ENCODE measurements around the gene LIN37. TPM values are rescaled to one million over a fixed set of nuclear protein-coding genes. Genes with fewer than 3 reads are reported as not detected.

Gene LIN37
- total RNA-seq, 3 donors from 2014 or later, result 7.6 to 14.3 (median 8.6) TPM

DNA sequence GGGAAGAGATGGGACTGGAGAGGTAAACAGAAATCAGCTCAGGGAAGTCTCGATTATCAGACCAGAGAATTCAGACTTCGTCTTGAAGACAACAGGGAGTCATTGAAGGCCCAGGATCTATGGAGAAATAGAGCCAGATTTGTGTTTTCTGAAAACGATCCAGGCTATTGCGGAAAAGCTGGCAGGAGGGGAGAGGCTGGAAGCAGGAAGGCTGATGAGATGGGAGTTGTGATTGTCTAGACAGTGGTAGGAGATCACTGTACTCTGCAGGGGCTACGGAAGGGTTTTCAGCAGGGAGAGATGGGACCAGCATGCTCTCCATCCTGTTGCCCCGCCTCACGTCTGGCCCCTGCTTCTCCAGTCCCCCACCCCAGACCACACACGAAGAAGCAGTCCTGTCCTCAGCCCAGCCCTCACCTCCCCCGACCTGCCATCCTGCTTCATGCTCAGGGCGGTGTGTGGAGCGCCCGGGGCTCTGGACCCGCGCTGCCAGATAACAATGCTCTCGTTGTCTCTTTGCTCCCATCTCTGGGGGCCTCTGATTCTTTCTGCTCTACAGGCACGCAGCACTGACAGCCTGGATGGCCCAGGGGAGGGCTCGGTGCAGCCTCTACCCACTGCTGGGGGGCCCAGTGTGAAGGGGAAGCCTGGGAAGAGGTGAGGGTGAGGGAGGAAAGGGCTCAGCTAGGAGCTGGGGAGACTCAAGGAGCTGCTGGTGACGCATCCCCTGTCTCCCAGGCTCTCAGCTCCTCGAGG, 28.9 kb downstream of the LIN37 start:
- intact Hi-C loops (cut with DNase I, micrococcal nuclease), result no loop called here
- no peaks in the 10 kb centered on the region for H3K4me1 ChIP-seq (ENCODE audit: low read depth)
- peak in 1 of 3 donors; percentile 23 for DNase-seq
- no peak overlapping the region for H3K4me3 ChIP-seq
- no peaks in the 10 kb centered on the region for H3K36me3 ChIP-seq (ENCODE audit: low read depth)
- no peak for ATAC-seq
- H3K9me3 ChIP-seq, result no peaks in the 10 kb centered on the region
- TF ChIP-seq, protein P1, sequence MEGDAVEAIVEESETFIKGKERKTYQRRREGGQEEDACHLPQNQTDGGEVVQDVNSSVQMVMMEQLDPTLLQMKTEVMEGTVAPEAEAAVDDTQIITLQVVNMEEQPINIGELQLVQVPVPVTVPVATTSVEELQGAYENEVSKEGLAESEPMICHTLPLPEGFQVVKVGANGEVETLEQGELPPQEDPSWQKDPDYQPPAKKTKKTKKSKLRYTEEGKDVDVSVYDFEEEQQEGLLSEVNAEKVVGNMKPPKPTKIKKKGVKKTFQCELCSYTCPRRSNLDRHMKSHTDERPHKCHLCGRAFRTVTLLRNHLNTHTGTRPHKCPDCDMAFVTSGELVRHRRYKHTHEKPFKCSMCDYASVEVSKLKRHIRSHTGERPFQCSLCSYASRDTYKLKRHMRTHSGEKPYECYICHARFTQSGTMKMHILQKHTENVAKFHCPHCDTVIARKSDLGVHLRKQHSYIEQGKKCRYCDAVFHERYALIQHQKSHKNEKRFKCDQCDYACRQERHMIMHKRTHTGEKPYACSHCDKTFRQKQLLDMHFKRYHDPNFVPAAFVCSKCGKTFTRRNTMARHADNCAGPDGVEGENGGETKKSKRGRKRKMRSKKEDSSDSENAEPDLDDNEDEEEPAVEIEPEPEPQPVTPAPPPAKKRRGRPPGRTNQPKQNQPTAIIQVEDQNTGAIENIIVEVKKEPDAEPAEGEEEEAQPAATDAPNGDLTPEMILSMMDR (IDR thresholded peaks at IDR 0.05), result no peak

DNA sequence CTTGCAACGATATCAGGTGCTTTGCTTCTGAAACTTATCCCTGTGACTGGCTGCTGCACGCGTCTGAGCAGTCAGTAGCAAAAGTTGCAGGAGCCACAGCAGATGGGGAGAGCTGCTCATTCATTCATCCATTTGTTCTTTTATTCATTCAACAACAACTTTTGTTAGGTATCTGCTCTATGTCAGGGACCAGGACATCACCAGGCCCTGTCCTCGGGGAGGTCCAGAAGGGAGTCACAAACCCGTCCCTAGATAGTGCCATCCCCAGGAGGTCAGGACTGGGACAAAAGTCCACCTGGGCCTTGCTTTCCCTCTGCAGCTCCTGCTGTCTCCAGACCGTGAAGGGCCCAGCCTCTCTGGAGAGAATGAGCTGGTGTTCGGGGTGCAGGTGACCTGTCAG, 29.6 kb downstream of the LIN37 start:
- intact Hi-C loops (cut with DNase I, micrococcal nuclease), result no loop called here
- TF ChIP-seq, protein P1 (IDR thresholded peaks at IDR 0.05), result no peak
- Histone ChIP-seq H3K36me3 (ENCODE audit: low read depth) (no peaks in the 10 kb centered on the region), H3K9me3 (no peaks in the 10 kb centered on the region), H3K4me3 (no peak overlapping the region), H3K4me1 (ENCODE audit: low read depth) (no peaks in the 10 kb centered on the region)
- no peak for DNase-seq
- no peak for ATAC-seq

DNA sequence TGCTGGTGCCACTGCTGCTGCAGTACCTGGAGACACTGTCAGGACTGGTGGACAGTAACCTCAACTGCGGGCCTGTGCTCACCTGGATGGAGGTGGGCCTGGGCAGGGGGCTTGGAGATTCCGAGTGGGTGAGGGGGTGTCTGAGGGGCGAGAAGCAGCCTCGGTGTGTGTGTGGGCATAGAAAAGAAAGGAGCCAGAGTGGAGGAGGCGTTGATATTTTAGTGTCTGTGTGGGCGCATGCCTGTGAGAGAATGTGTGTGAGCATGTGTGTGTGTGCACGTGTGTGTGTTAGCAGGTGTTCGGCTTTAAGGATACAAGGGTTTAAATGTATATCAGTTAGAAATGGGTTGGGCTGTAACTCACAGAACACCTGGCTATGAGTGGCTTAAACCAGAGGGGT, 30.7 kb downstream of the LIN37 start:
- DNase-seq (peak in 1 of 3 donors; percentile 10), ATAC-seq (no peak)
- no peaks in the 10 kb centered on the region for H3K4me1 ChIP-seq (ENCODE audit: low read depth)
- intact Hi-C loops (cut with DNase I, micrococcal nuclease), result no loop called here
- no peaks in the 10 kb centered on the region for H3K9me3 ChIP-seq
- H3K4me3 ChIP-seq, result no peak overlapping the region
- H3K36me3 ChIP-seq (ENCODE audit: low read depth), result no peaks in the 10 kb centered on the region
- TF ChIP-seq, protein P1 (IDR thresholded peaks at IDR 0.05), result no peak

DNA sequence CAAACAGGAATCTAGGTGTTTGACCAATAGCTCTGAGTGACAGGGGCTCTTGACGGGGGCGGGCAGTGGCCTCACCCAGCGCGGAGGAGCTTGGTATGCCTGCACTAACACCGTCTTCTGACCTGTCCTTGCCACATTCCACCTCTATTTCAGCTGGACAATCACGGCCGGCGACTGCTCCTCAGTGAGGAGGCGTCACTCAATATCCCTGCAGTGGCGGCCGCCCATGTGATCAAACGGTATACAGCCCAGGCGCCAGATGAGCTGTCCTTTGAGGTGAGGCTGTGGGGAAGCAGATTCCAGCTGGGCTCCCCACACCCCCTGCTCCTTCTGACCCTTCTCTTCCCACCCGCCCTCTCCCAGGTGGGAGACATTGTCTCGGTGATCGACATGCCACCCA, 31.7 kb downstream of the LIN37 start:
- Histone ChIP-seq H3K4me3 (no peak overlapping the region), H3K9me3 (no peaks in the 10 kb centered on the region), H3K4me1 (ENCODE audit: low read depth) (no peaks in the 10 kb centered on the region), H3K36me3 (ENCODE audit: low read depth) (no peaks in the 10 kb centered on the region)
- intact Hi-C loops (cut with DNase I, micrococcal nuclease), result no loop called here
- TF ChIP-seq, protein P1 (IDR thresholded peaks at IDR 0.05), result no peak
- DNase-seq, result no peak
- ATAC-seq, result no peak

DNA sequence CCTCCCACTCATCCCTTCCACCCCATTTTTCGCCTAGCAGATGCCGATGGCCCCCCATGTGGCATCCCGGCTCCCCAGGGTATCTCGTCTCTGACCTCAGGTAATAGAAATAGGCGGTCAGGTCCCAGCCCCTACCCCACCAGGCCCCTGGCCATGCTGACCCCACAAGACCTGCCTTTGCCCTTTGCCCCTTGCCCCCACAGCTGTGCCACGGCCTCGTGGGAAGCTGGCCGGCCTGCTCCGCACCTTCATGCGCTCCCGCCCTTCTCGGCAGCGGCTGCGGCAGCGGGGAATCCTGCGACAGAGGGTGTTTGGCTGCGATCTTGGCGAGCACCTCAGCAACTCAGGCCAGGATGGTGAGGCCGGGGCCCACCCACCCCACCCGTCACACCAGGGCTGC, 32.3 kb downstream of the LIN37 start:
- no peaks in the 10 kb centered on the region for H3K9me3 ChIP-seq
- TF ChIP-seq, protein P1 (IDR thresholded peaks at IDR 0.05), result no peak
- ATAC-seq (no peak), DNase-seq (no peak)
- no peaks in the 10 kb centered on the region for H3K36me3 ChIP-seq (ENCODE audit: low read depth)
- H3K4me3 ChIP-seq, result no peak overlapping the region
- H3K4me1 ChIP-seq (ENCODE audit: low read depth), result no peaks in the 10 kb centered on the region
- intact Hi-C loops (cut with DNase I, micrococcal nuclease), result no loop called here

Data from mucosa of descending colon (tissue), 3 donors.